WERI-Rb-1 (cell line): ENCODE data around the gene TMEM183A.
A peak's percentile ranks its signal among the peaks of the same experiment; 100 is the strongest.

Source experiments
- DNase-seq: peaks from one replicate; pipeline ENCODE4 v3.0.0-alpha.2; 2020
- H3K27ac ChIP-seq: fragments of 250-450 bp; sonication (Bioruptor Pico); 2 replicates; pipeline ENCODE4 v1.5.1; 2020; ENCODE audit warnings: mild to moderate bottlenecking, moderate library complexity
- H3K27me3 ChIP-seq: fragments of 250-450 bp; sonication (Bioruptor Pico); 2 replicates; pipeline ENCODE4 v1.5.1; 2021; ENCODE audit warnings: mild to moderate bottlenecking, low read depth, moderate library complexity; ENCODE audit not compliant: insufficient read depth, severe bottlenecking
- H3K36me3 ChIP-seq: fragments of 250-450 bp; sonication (Bioruptor Pico); 2 replicates; pipeline ENCODE4 v1.5.1; 2020; ENCODE audit warnings: mild to moderate bottlenecking, moderate library complexity
- H3K4me3 ChIP-seq: 2 replicates; pipeline ENCODE4 v1.5.1; 2011; ENCODE audit warnings: low read depth, mild to moderate bottlenecking, control low read depth, low read length
- H3K9me3 ChIP-seq: fragments of 250-450 bp; sonication (Bioruptor Pico); 2 replicates; pipeline ENCODE4 v1.5.1; 2021; ENCODE audit warnings: mild to moderate bottlenecking, moderate library complexity; ENCODE audit not compliant: severe bottlenecking
- TF ChIP-seq, protein P1 (sequence below): IDR thresholded peaks from 2 replicates; pipeline ENCODE4 v1.5.1; 2011; ENCODE audit warnings: low read depth, mild to moderate bottlenecking, control low read depth, inconsistent platforms, low read length

The TMEM183A gene

DNA sequence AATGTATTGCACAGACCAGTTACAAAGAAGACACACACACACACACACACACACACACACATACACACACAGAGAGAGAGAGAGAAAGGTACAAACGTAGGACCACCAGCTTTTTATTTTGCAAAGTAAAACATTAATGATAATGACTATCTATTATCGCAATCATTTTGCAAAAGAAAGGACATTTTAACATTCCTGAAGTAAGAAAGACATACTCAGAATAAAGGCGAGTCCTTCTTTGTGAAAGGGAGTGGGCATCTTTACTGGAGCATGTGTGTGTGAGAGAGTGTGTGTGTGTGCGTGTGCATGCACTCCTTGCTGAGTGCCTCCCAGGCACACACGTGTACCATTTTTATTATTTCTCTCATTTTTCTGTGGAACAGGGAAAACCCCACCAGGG lies 47.5 kb downstream of the TMEM183A start:
- no peak for DNase-seq
- no peak overlapping the region for H3K4me3 ChIP-seq
- H3K27ac ChIP-seq: no peak overlapping the region
- H3K9me3 ChIP-seq: no peaks in the 10 kb centered on the region
- TF ChIP-seq, protein P1, sequence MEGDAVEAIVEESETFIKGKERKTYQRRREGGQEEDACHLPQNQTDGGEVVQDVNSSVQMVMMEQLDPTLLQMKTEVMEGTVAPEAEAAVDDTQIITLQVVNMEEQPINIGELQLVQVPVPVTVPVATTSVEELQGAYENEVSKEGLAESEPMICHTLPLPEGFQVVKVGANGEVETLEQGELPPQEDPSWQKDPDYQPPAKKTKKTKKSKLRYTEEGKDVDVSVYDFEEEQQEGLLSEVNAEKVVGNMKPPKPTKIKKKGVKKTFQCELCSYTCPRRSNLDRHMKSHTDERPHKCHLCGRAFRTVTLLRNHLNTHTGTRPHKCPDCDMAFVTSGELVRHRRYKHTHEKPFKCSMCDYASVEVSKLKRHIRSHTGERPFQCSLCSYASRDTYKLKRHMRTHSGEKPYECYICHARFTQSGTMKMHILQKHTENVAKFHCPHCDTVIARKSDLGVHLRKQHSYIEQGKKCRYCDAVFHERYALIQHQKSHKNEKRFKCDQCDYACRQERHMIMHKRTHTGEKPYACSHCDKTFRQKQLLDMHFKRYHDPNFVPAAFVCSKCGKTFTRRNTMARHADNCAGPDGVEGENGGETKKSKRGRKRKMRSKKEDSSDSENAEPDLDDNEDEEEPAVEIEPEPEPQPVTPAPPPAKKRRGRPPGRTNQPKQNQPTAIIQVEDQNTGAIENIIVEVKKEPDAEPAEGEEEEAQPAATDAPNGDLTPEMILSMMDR: no peak
- H3K27me3 ChIP-seq: no peaks in the 10 kb centered on the region
- peaks cover 98% of the 10 kb centered on the region for H3K36me3 ChIP-seq

DNA sequence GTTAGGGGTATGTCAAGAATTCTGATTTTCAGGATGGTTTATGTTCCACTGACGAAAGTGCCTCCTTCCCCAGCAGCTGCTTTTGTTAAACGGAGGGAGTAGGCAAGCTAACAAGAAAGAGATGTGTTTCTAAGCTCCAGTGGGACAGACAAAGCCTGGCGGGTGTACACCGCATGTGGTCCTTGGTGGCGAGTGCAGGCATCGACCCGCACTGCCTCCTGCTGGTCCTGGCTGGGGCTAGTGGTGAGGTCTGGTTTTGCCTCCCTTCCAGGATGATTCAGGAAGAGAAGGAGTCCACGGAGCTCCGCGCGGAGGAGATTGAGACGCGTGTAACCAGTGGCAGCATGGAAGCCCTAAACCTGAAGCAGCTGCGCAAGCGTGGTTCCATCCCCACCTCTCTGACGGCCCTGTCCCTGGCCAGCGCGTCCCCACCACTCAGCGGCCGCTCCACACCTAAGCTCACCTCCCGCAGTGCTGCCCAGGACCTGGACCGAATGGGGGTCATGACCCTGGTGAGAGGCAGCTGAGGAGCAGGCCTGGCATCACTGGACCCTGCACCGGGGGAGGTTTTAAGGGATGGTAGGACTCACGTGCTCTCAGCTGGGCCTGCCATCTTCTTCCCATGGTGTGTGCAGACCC lies 48.1 kb downstream of the TMEM183A start:
- H3K27ac ChIP-seq: no peak overlapping the region
- DNase-seq: peak; percentile 62
- no peak overlapping the region for H3K4me3 ChIP-seq
- H3K27me3 ChIP-seq: no peaks in the 10 kb centered on the region
- TF ChIP-seq, protein P1: peak; percentile 73
- peaks cover 98% of the 10 kb centered on the region for H3K36me3 ChIP-seq
- H3K9me3 ChIP-seq: no peaks in the 10 kb centered on the region

DNA sequence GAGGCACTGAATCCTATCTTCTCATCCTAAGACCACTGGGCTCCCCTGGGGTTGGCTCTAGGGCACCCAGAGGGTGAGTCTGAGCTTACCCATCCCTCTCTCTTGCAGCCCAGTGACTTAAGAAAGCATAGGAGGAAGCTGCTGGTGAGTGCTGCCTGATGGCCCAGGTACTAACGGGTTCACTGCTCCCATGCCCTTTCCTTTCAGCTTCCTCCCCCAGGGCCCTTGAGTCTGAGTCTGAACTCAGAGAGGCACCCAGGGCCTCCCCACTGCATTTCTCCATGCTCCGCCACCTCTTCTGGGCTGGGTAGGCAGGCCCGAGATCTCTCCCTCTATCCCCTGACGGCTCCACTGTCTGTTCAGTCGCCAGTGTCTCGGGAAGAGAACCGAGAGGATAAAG lies 48.8 kb downstream of the TMEM183A start:
- no peak for DNase-seq
- Histone ChIP-seq H3K4me3 (no peak overlapping the region), H3K27ac (no peak overlapping the region), H3K36me3 (peaks cover 100% of the 10 kb centered on the region), H3K9me3 (no peaks in the 10 kb centered on the region), H3K27me3 (no peaks in the 10 kb centered on the region)
- TF ChIP-seq, protein P1: no peak

DNA sequence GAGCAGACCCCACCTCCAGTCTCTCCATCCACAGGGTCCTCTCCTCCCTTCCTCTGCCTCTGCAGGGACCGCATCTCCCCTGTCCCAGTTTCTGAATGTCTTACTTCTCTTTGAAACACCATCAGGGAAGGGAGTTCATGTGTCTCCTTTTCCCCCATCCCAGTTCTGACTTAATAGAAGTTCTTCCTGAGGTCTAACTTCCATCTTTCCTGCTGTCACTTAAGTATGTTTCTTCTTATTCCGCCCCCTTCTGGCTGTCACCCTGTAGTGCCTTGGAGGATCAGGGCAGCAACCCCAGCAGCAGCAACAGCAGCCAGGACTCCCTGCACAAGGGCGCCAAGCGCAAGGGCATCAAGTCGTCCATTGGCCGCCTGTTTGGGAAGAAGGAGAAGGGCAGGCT lies 49.3 kb downstream of the TMEM183A start:
- no peak overlapping the region for H3K27ac ChIP-seq
- no peaks in the 10 kb centered on the region for H3K27me3 ChIP-seq
- peaks cover 100% of the 10 kb centered on the region for H3K36me3 ChIP-seq
- H3K9me3 ChIP-seq: no peaks in the 10 kb centered on the region
- TF ChIP-seq, protein P1: peak; percentile 52
- DNase-seq: no peak
- H3K4me3 ChIP-seq: no peak overlapping the region

DNA sequence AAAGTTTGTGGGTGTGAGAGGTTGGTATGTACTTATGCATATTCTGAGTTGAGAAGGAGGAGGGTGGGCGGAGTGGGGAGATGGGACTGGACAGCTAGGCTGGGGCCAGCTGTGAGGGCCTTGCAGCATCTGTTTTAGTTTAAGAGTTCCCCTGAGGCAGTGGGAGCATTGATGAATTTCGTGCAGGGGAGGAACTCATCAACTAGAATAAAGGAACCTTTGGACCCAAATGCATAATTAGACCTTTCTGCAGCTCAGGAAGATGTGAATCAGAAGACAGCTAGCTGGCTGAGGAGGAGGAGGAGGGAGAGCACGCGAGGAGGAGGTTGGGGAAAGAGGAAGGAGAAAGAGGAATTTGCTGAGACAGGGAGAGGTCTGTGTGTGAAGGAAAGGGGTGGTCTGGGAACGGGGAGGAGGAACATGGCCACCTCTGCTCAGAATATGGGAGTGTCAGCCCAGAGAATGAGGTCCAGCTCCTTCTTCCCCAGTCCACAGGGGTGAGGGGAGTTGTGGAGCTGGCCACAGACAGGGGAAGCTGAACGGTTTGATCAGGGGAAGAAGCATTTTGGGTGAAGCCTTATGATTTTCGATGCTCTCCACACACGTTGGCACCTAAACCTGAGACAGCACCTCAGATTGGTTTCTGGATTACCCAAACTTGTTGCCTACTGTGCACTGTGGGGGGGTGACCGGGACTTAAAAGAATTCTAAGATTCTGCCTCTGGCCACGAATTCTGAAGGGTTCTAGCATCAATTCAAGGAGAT lies 50.9 kb downstream of the TMEM183A start:
- Histone ChIP-seq H3K9me3 (no peaks in the 10 kb centered on the region), H3K27ac (no peak overlapping the region), H3K36me3 (peaks cover 93% of the 10 kb centered on the region), H3K4me3 (no peak overlapping the region), H3K27me3 (no peaks in the 10 kb centered on the region)
- DNase-seq: no peak
- TF ChIP-seq, protein P1: no peak
